IPS DF 4.7 (cell line): ENCODE results near the gene ITGB8.

ENCODE experiments used
- DNase-seq: peaks from one replicate; pipeline ENCODE4 v3.0.0-alpha.2; 2013; ENCODE audit warnings: low spot score; ENCODE audit errors: extremely low read depth

The ITGB8 gene

GRCh38 chr7:20417675-20418382 is 87.1 kb downstream of the ITGB8 start:
- no peak for DNase-seq

- no peak for DNase-seq
Observed at GRCh38 chr7:20424500-20424899, 93.8 kb downstream of the ITGB8 start.

- no peak for DNase-seq
Observed at GRCh38 chr7:20430664-20431063, 100.0 kb downstream of the ITGB8 start.

GRCh38 chr7:20431146-20431545 is 100.4 kb downstream of the ITGB8 start:
- no peak for DNase-seq

- no peak for DNase-seq
Observed at GRCh38 chr7:20432071-20432470, 101.4 kb downstream of the ITGB8 start.

GRCh38 chr7:20435305-20435704 is 104.6 kb downstream of the ITGB8 start:
- DNase-seq: no peak

GRCh38 chr7:20438248-20438647 is 107.5 kb downstream of the ITGB8 start:
- DNase-seq: no peak

- DNase-seq: no peak
Observed at GRCh38 chr7:20438694-20439376, 108.1 kb downstream of the ITGB8 start.

GRCh38 chr7:20439416-20440185 is 108.9 kb downstream of the ITGB8 start:
- no peak for DNase-seq

GRCh38 chr7:20440472-20441105 is 109.9 kb downstream of the ITGB8 start:
- DNase-seq: peak; percentile 41

GRCh38 chr7:20441346-20441745 is 110.6 kb downstream of the ITGB8 start:
- DNase-seq: no peak

GRCh38 chr7:20441991-20442441 is 111.3 kb downstream of the ITGB8 start:
- DNase-seq: no peak

- DNase-seq: no peak
Observed at GRCh38 chr7:20442951-20443350, 112.3 kb downstream of the ITGB8 start.

- no peak for DNase-seq
Observed at GRCh38 chr7:20444030-20444800, 113.5 kb downstream of the ITGB8 start.

- no peak for DNase-seq
Observed at GRCh38 chr7:20447021-20447650, 116.4 kb downstream of the ITGB8 start.

- no peak for DNase-seq
Observed at GRCh38 chr7:20449176-20449575, 118.5 kb downstream of the ITGB8 start.

- DNase-seq: no peak
Observed at GRCh38 chr7:20450536-20450935, 119.8 kb downstream of the ITGB8 start.

- DNase-seq: no peak
Observed at GRCh38 chr7:20454202-20454601, 123.5 kb downstream of the ITGB8 start.

GRCh38 chr7:20456701-20457100 is 126.0 kb downstream of the ITGB8 start:
- DNase-seq: no peak

GRCh38 chr7:20458521-20458920 is 127.8 kb downstream of the ITGB8 start:
- DNase-seq: no peak
